Right atrium auricular region (tissue), 2 donors: ENCODE results near the gene CEMP1. TPM values are rescaled to one million over a fixed set of nuclear protein-coding genes. Genes with fewer than 3 reads are reported as not detected.

Experiments
- DNase-seq: peaks from one replicate; pipeline ENCODE4 v3.0.0-alpha.2; 2019; ENCODE audit warnings: low spot score
- H3K27ac ChIP-seq, 2 donors: fragments of 200-600 bp; sonication (generic); 1 replicate in 1 of 2; 2 replicates in 1 of 2; pipeline ENCODE4 v1.5.1; 2016 to 2019
- H3K27me3 ChIP-seq, 2 donors: fragments of 200-600 bp; sonication (generic); one replicate each; pipeline versions ENCODE4 v1.5.1 to v1.6.0; 2017 to 2019
- H3K36me3 ChIP-seq: fragments of 200-600 bp; sonication (generic); one replicate; pipeline ENCODE4 v1.5.1; 2016
- H3K4me1 ChIP-seq, 2 donors: fragments of 200-600 bp; sonication (generic); one replicate each; pipeline versions ENCODE4 v1.5.1 to v1.6.0; 2017 to 2019
- H3K4me3 ChIP-seq, 2 donors: fragments of 200-600 bp; sonication (generic); 1 replicate in 1 of 2; 2 replicates in 1 of 2; pipeline ENCODE4 v1.5.1; 2017 to 2019; ENCODE audit warnings: mild to moderate bottlenecking in 1 of 2, moderate library complexity in 1 of 2
- H3K9me3 ChIP-seq, 2 donors: fragments of 200-600 bp; sonication (generic); one replicate each; pipeline ENCODE4 v1.5.1; 2019
- CTCF ChIP-seq, 2 donors: fragments of 200-600 bp; sonication (generic); IDR thresholded peaks; one replicate each; pipeline ENCODE4 v1.5.1; 2019; ENCODE audit warnings: antibody characterized with exemption in 2 of 2
- total RNA-seq, 2 donors: library from RNA; depleted of rRNA; stranded (reverse); fragments of >200 nt; gene quantifications; one replicate each; pipeline ENCODE4 v1.1.0, GENCODE V29; 2016

The CEMP1 gene
- total RNA-seq, 2 donors from 2014 or later = 1.5 TPM; not detected in 1

DNA sequence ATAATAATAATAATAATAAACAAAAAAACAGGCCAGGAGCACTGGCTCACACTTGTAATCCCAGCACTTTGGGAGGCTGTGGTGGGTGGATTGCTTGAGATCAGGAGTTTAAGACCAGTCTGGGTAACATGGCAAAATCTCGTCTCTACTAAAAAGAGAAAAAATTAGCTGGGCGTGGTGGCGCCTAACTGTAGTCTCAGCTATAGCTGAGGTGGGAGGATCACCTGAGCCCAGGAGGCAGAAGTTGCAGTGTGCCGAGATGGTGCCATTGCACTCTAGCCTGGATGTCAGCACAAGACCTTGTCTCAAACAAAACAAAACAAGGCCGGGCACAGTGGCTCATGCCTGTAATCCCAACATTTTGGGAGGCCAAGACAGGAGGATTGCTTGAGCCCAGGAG lies 36.2 kb downstream of the CEMP1 start:
- no peak overlapping the region for H3K27ac ChIP-seq
- no peak for DNase-seq
- no peak for TF ChIP-seq CTCF (IDR thresholded peaks at IDR 0.05)

GRCh38 chr16:2494616-2495015 lies 36.6 kb downstream of the CEMP1 start:
- H3K27me3 ChIP-seq = no peaks in the 10 kb centered on the region
- TF ChIP-seq CTCF (IDR thresholded peaks at IDR 0.05) = no peak
- H3K9me3 ChIP-seq = no peaks in the 10 kb centered on the region
- H3K27ac ChIP-seq = no peak overlapping the region
- H3K4me3 ChIP-seq = no peak overlapping the region
- peaks cover 0 to 29% of the 10 kb centered on the region in 2 donors for H3K4me1 ChIP-seq
- DNase-seq = no peak
- H3K36me3 ChIP-seq = peaks cover 7% of the 10 kb centered on the region

More for the DNA sequence above, 36.2 kb downstream of the CEMP1 start:
- Histone ChIP-seq H3K9me3 (no peaks in the 10 kb centered on the region), H3K4me1 (peaks cover 0 to 29% of the 10 kb centered on the region in 2 donors), H3K4me3 (no peak overlapping the region), H3K27me3 (no peaks in the 10 kb centered on the region), H3K36me3 (peaks cover 7% of the 10 kb centered on the region)

GRCh38 chr16:2493605-2494004 lies 37.6 kb downstream of the CEMP1 start:
- H3K4me1 ChIP-seq = peaks cover 0 to 20% of the 10 kb centered on the region in 2 donors
- no peak overlapping the region for H3K4me3 ChIP-seq
- no peak for TF ChIP-seq CTCF (IDR thresholded peaks at IDR 0.05)
- no peak for DNase-seq
- no peak overlapping the region for H3K27ac ChIP-seq
- H3K36me3 ChIP-seq = peaks cover 7% of the 10 kb centered on the region
- no peaks in the 10 kb centered on the region for H3K9me3 ChIP-seq
- H3K27me3 ChIP-seq = no peaks in the 10 kb centered on the region

DNA sequence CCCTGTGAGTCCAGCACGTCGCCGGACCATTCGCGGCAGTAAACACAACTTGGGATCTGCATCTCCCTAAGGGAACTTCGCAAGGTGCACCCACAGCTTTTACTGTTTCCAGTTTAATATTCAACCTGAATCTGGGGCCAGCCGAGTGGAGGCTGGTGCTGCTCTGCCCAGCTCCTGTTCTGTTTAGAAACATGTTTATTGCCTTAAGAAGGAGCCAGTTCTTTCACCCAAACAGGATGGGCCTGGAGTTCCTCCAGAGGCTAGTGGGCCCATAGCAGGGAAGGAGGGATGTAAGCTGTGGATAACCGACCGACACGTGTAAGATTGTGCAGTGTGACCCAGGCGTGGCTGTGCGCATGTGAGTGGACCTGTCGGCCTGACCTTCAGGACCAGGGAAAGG lies 38.9 kb downstream of the CEMP1 start:
- no peaks in the 10 kb centered on the region for H3K9me3 ChIP-seq
- H3K27me3 ChIP-seq = no peaks in the 10 kb centered on the region
- H3K4me3 ChIP-seq = no peak overlapping the region
- H3K36me3 ChIP-seq = peaks cover 7% of the 10 kb centered on the region
- no peak overlapping the region for H3K27ac ChIP-seq
- no peak for TF ChIP-seq CTCF (IDR thresholded peaks at IDR 0.05)
- DNase-seq = no peak
- peaks cover 0 to 6% of the 10 kb centered on the region in 2 donors for H3K4me1 ChIP-seq

DNA sequence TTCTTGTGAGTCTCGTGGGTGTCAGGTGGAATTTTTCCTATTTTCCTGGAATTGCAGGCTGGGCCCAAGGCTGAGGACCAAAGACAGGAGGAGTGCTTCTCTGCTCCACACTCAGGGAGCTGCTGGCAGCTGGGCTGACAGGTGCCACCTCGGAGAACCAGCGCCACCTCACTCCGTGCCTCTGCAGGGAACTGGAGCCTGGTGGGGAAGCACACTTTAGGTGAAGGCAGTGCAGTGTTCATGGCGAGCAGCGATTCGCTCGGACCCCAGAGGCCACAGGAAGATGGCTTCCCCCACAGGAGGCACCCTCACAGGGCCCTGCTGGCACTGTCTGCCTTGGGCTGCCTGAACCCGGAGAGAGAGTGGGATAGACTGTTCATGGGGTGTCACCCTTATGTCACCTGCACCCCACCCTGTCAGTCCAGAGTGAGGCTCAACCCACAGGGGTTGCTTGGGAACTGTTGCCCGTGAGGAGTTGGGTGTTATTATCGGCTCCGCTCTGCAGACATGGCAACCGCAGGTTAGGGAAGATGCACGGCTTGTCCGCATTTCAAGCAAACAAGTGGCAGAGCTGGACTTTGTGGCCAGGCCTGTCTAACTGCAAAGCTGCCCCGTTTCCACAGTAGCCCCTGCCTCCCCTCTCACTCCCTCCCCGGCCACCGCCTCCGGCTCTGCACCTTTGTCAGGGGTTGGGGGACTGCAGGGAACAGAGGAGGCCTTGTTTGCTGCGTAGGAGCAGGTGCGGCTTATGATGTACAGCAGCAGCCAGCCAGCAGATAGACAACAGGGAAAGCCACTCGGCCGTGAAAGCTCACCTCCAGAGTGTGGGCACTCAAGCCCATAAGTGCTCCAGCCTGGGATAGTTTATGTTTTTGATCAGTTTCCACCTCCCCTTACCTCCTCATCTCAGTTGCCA lies 40.8 kb downstream of the CEMP1 start:
- H3K9me3 ChIP-seq = no peaks in the 10 kb centered on the region
- no peak overlapping the region for H3K4me3 ChIP-seq
- peaks cover 0 to 14% of the 10 kb centered on the region in 2 donors for H3K4me1 ChIP-seq
- no peaks in the 10 kb centered on the region for H3K36me3 ChIP-seq
- H3K27me3 ChIP-seq = no peaks in the 10 kb centered on the region
- no peak for DNase-seq
- no peak overlapping the region for H3K27ac ChIP-seq
- no peak for TF ChIP-seq CTCF (IDR thresholded peaks at IDR 0.05)
